ENCODE measurements around the gene FGF14. TPM values are rescaled to one million over a fixed set of nuclear protein-coding genes. Genes with fewer than 3 reads are reported as not detected.
"Not testable (repeated sequence)": the region's sequence is repeated elsewhere in the genome, so short reads cannot be mapped to it uniquely, and the experiment has no call there.

FGF14 gene
- total RNA-seq, 2 experiments from 2014 or later = not detected

DNA sequence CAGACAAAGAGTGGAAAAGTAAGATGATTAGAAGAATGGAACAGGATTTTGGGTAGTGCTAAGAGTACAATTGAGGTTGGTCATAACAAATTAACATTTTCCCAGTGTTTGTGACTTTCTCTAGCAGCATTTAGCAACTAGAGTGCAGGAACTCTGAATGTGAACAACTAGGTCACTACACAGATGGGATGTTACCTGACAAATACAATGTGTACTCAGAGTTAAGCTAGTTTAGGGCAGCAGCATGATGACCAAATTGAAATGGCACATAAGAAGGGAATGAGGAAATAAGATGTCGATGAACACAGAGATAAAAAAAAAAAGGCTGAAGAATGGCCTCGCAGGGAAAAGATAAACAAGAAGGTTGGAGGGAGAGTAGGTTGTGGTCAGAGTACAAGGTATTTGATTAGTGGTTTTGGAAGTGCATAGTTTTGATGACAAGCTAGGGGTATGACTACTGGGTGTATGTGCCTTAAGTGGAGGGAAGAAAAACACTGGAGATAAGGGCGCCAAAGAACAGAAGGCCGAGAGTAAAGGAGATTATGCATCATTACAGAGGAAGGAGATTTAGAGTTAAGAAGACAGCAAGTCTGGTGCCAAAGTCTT lies 381.1 kb downstream of the FGF14 start:
- no peak overlapping the region for H3K27ac Mint-ChIP-seq
- no peak for DNase-seq
- CTCF ChIA-PET = no interaction called here

GRCh38 chr13:102018716-102019115 lies 383.1 kb downstream of the FGF14 start:
- POLR2A ChIA-PET = no interaction called here
- intact Hi-C loops (cut with DNase I, micrococcal nuclease) = no loop called here
- H3K9me3 Mint-ChIP-seq (ENCODE audit: low read depth) = peaks cover 21% of the 10 kb centered on the region
- no peaks in the 10 kb centered on the region for H3K36me3 Mint-ChIP-seq (ENCODE audit: low read depth)
- no peak overlapping the region for H3K4me3 Mint-ChIP-seq
- DNase-seq (no peak), ATAC-seq (no peak)
- CTCF ChIA-PET = no interaction called here
- H3K4me1 Mint-ChIP-seq = no peaks in the 10 kb centered on the region
- H3K27ac Mint-ChIP-seq = no peak overlapping the region
- H3K27me3 Mint-ChIP-seq = peaks cover 4% of the 10 kb centered on the region

More for the DNA sequence above, 381.1 kb downstream of the FGF14 start:
- ATAC-seq = no peak
- POLR2A ChIA-PET = no interaction called here
- H3K27me3 Mint-ChIP-seq = peaks cover 4% of the 10 kb centered on the region
- peaks cover 21% of the 10 kb centered on the region for H3K9me3 Mint-ChIP-seq (ENCODE audit: low read depth)
- H3K4me3 Mint-ChIP-seq = no peak overlapping the region
- H3K36me3 Mint-ChIP-seq (ENCODE audit: low read depth) = no peaks in the 10 kb centered on the region
- intact Hi-C loops (cut with DNase I, micrococcal nuclease) = no loop called here
- H3K4me1 Mint-ChIP-seq = no peaks in the 10 kb centered on the region

- Mint-ChIP-seq H3K9me3 (ENCODE audit: low read depth) (peaks cover 21% of the 10 kb centered on the region), H3K4me3 (no peak overlapping the region), H3K27me3 (peaks cover 6% of the 10 kb centered on the region), H3K36me3 (ENCODE audit: low read depth) (no peaks in the 10 kb centered on the region), H3K27ac (no peak overlapping the region), H3K4me1 (no peaks in the 10 kb centered on the region)
- ChIA-PET CTCF (no interaction called here), POLR2A (no interaction called here)
- no peak for ATAC-seq
- intact Hi-C loops (cut with DNase I, micrococcal nuclease) = no loop called here
- DNase-seq = no peak
These were observed 384.6 kb downstream of the FGF14 start for GRCh38 chr13:102017248-102017647.

GRCh38 chr13:102012299-102013293 lies 389.3 kb downstream of the FGF14 start:
- POLR2A ChIA-PET = no interaction called here
- CTCF ChIA-PET = no interaction called here
- DNase-seq = no peak
- no peak overlapping the region for H3K27ac Mint-ChIP-seq
- intact Hi-C loops (cut with DNase I, micrococcal nuclease) = no loop called here
- H3K27me3 Mint-ChIP-seq = peaks cover 2% of the 10 kb centered on the region
- no peak for ATAC-seq
- H3K4me1 Mint-ChIP-seq = no peaks in the 10 kb centered on the region
- no peaks in the 10 kb centered on the region for H3K36me3 Mint-ChIP-seq (ENCODE audit: low read depth)
- peaks cover 10% of the 10 kb centered on the region for H3K9me3 Mint-ChIP-seq (ENCODE audit: low read depth)
- H3K4me3 Mint-ChIP-seq = no peak overlapping the region

DNA sequence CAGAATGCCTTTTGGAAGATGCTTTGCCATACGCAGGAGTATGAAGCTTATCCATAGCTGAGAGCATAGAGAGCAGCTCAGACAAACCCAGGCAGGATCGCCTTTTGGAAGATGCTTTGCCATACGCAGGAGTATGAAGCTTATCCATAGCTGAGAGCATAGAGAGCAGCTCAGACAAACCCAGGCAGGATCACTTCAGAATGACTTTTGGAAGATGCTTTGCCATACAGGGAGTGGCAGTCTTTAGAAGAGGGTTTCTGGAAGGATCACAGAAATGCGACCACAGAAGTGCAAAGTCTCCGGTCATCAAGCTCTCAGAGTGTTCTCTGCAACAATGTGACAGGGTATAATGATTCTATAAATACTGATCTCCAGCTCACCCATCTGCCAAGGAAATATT lies 390.4 kb downstream of the FGF14 start:
- ATAC-seq; H3K4me1 Mint-ChIP-seq; POLR2A ChIA-PET; H3K27me3 Mint-ChIP-seq; H3K9me3 Mint-ChIP-seq (ENCODE audit: low read depth); H3K36me3 Mint-ChIP-seq (ENCODE audit: low read depth); intact Hi-C loops (cut with DNase I, micrococcal nuclease); H3K27ac Mint-ChIP-seq; DNase-seq; CTCF ChIA-PET; H3K4me3 Mint-ChIP-seq: not testable (repeated sequence)

DNA sequence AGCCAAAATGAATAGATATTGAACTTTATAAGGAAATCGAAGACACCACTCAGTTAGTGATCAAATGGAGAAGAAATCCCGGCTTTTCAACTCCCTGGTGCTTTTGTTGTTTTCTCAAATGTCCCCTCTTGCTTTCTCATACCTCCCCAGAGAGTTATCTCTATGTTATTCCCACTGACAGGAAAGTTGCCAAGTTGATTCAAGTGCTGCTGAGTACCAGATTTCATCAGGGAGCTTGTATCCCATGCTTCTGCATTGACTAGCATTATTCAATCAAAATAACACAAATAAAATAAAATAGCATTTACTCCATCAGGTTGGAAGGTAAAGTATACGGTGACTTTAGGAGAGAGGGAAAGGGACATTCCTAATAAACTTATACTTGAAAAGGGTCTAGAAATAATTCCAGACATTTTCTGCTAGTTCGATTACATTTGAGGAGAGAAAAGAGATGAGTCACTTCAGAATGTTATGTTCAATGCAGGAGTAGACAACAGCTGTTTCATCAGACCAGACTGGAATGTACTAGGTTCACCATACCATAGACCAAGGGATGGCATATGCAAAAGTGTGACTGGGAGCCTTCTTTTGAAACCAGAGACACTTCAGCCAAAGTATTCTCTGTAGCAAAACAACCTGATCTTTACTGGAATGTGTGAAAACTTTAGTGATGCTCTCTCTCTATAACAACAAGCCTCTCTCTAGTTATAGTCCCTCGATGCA lies 397.8 kb downstream of the FGF14 start:
- H3K36me3 Mint-ChIP-seq (ENCODE audit: low read depth) = no peaks in the 10 kb centered on the region
- H3K27me3 Mint-ChIP-seq = no peaks in the 10 kb centered on the region
- H3K4me1 Mint-ChIP-seq = no peaks in the 10 kb centered on the region
- DNase-seq (no peak), ATAC-seq (no peak)
- H3K4me3 Mint-ChIP-seq = no peak overlapping the region
- intact Hi-C loops (cut with DNase I, micrococcal nuclease) = no loop called here
- no peaks in the 10 kb centered on the region for H3K9me3 Mint-ChIP-seq (ENCODE audit: low read depth)
- H3K27ac Mint-ChIP-seq = no peak overlapping the region
- CTCF ChIA-PET = interaction anchor here (0.6 kb wide), 1 partner anchor 62 kb away, joined by 3 read pairs; no protein-coding TSS in a partner anchor
- POLR2A ChIA-PET = no interaction called here

- Mint-ChIP-seq H3K9me3 (ENCODE audit: low read depth) (no peaks in the 10 kb centered on the region), H3K27ac (no peak overlapping the region), H3K36me3 (ENCODE audit: low read depth) (no peaks in the 10 kb centered on the region), H3K27me3 (no peaks in the 10 kb centered on the region), H3K4me1 (no peaks in the 10 kb centered on the region), H3K4me3 (no peak overlapping the region)
- ChIA-PET CTCF (no interaction called here), POLR2A (no interaction called here)
- intact Hi-C loops (cut with DNase I, micrococcal nuclease) = no loop called here
- DNase-seq = no peak
- no peak for ATAC-seq
These were observed 399.6 kb downstream of the FGF14 start for GRCh38 chr13:102002287-102002686.

DNA sequence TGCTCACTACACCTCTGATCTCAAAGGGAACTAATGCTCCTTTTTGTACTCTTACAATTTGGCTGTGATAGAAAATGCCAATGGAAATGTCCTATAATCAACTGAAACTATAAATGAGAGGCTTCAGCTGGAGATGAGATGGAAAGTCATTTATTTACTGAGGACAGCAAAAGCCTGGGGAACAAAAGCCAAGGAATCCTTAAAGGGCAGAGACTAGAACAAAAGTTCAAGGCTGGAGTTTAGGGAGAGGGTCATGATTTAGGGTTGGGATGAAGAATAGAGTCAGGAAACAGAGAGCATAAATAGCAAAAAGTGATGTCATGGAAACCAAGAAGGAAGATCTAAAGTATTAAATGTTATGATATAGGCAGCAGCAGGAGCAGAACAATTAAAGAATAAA lies 401.1 kb downstream of the FGF14 start:
- Mint-ChIP-seq H3K9me3 (ENCODE audit: low read depth) (no peaks in the 10 kb centered on the region), H3K4me3 (no peak overlapping the region), H3K27ac (no peak overlapping the region), H3K27me3 (no peaks in the 10 kb centered on the region), H3K36me3 (ENCODE audit: low read depth) (no peaks in the 10 kb centered on the region), H3K4me1 (no peaks in the 10 kb centered on the region)
- DNase-seq (no peak), ATAC-seq (no peak)
- ChIA-PET CTCF (no interaction called here), POLR2A (no interaction called here)
- intact Hi-C loops (cut with DNase I, micrococcal nuclease) = no loop called here

GRCh38 chr13:101998129-101998528 lies 403.7 kb downstream of the FGF14 start:
- Mint-ChIP-seq H3K9me3 (ENCODE audit: low read depth) (no peaks in the 10 kb centered on the region), H3K27ac (no peak overlapping the region), H3K36me3 (ENCODE audit: low read depth) (no peaks in the 10 kb centered on the region), H3K27me3 (no peaks in the 10 kb centered on the region), H3K4me1 (no peaks in the 10 kb centered on the region), H3K4me3 (no peak overlapping the region)
- intact Hi-C loops (cut with DNase I, micrococcal nuclease) = no loop called here
- ChIA-PET POLR2A (no interaction called here), CTCF (no interaction called here)
- ATAC-seq (no peak), DNase-seq (no peak)

DNA sequence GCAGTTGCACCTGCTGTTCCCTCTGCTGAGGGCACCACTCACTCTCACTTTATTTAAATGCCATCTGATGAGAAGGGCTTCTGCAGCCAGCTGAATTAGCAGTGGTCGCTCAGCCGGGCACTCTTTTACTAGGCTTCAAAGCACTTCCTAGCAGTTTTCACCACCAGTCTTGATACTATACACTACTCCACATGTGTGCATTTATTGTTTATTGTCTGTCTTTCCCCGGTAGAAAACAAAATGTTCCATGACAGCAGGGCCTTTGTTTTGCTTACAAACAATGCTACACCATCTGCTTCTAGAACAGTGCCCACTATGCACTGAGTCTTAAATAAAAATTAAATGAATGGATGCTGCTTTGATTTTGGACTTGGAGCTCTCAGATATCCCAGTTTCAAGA lies 404.9 kb downstream of the FGF14 start:
- no peaks in the 10 kb centered on the region for H3K36me3 Mint-ChIP-seq (ENCODE audit: low read depth)
- H3K9me3 Mint-ChIP-seq (ENCODE audit: low read depth) = no peaks in the 10 kb centered on the region
- H3K4me1 Mint-ChIP-seq = no peaks in the 10 kb centered on the region
- ATAC-seq = no peak
- no peak overlapping the region for H3K27ac Mint-ChIP-seq
- DNase-seq = no peak
- POLR2A ChIA-PET = no interaction called here
- intact Hi-C loops (cut with DNase I, micrococcal nuclease) = no loop called here
- H3K27me3 Mint-ChIP-seq = no peaks in the 10 kb centered on the region
- CTCF ChIA-PET = no interaction called here
- H3K4me3 Mint-ChIP-seq = no peak overlapping the region

DNA sequence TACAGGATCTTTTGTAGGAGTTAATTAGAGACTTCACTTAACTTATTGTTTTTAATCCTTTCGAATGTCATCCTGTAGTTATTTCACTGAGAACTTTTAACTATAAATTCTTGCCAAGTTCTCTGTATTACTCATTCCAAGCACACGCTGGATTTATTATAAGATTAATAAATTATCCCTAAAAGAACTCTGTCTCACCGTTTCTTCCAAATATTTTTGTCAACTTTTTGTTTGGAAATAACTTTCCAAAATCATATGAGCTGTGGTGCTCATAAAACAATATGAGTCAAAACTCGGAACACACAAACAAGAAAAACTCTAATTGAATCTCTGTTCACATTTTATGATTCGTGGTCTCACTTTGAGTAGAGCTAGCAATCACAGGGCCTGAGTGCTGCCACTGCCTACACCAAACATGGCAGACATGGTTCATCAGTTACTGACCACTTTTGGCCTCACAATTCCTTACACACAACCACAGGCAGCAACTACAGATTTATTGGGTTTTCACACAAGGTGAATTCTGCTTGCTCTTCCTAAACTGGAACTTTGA lies 412.0 kb downstream of the FGF14 start:
- H3K27me3 Mint-ChIP-seq = no peaks in the 10 kb centered on the region

More for the DNA sequence above, 412.0 kb downstream of the FGF14 start:
- ATAC-seq = no peak
- ChIA-PET POLR2A (no interaction called here), CTCF (interaction anchor here (0.6 kb wide), 1 partner anchor 1326 kb away, joined by 3 read pairs; no protein-coding TSS in a partner anchor)
- intact Hi-C loops (cut with DNase I, micrococcal nuclease) = loop anchor here in 1 of 2 experiments (5.0 kb wide), 1 partner anchor 1292 kb away; no protein-coding TSS in a partner anchor
- no peak overlapping the region for H3K27ac Mint-ChIP-seq
- H3K4me3 Mint-ChIP-seq = no peak overlapping the region
- H3K36me3 Mint-ChIP-seq (ENCODE audit: low read depth) = no peaks in the 10 kb centered on the region
- peaks cover 5% of the 10 kb centered on the region for H3K9me3 Mint-ChIP-seq (ENCODE audit: low read depth)
- no peaks in the 10 kb centered on the region for H3K4me1 Mint-ChIP-seq
- no peak for DNase-seq

Data from activated CD4-positive, alpha-beta T cell treated with anti-CD3 and anti-CD28 coated beads for 36 hours (primary cell).